Measurements from ENCODE around the gene RPAIN. TPM values are rescaled to one million over a fixed set of nuclear protein-coding genes. Genes with fewer than 3 reads are reported as not detected.

The RPAIN gene
- total RNA-seq, 2 donors from 2014 or later: 69.3 to 87.8 TPM

DNA sequence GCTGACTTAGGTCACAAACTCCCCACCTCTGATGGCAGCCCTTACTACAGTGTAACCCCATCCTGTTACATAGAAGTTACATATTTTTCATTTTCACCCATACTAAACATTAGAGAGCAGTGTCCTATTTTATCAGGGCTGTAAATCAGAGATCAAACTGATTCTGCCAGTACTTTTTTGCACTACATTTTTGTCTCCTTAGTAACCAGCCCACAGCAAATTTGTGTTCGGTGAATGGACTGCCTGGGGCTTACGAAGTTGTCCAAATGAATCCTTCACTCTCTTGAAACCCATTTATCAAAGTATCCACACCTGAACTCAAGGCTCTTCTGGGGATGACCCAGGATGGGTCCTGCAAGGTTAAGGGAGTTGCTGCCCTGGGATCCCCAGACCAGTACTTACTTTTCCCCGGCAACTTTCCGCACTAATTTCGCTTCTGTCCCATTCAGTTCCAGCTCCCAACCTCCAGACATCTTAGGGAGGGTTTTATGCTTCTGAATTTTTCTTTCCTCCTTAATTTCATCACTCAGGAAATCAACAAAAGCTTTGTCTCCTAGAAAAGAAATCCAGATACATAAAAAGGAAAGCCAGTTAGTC lies 17.8 kb downstream of the RPAIN start:
- Histone ChIP-seq H3K9ac (ENCODE audit: extremely low read depth, low read length, poor library complexity, severe bottlenecking) (peak overlapping the region; percentile 85), H3K27ac (ENCODE audit: low read depth, low read length) (no peak overlapping the region), H3K4me3 (ENCODE audit: low read length) (peak overlapping the region; percentile 99), H3K27me3 (ENCODE audit: control insufficient read depth, insufficient read depth, low read length, poor library complexity, severe bottlenecking) (no peaks in the 10 kb centered on the region), H3K36me3 (ENCODE audit: control insufficient read depth, insufficient read depth, low read length) (peaks cover 50% of the 10 kb centered on the region), H3K9me3 (ENCODE audit: control insufficient read depth, low read length) (no peaks in the 10 kb centered on the region), H3K4me1 (ENCODE audit: control insufficient read depth, insufficient read depth, low read length) (no peaks in the 10 kb centered on the region)
- Mint-ChIP-seq H3K4me3 (peak overlapping the region; percentile 73), H3K9me3 (no peaks in the 10 kb centered on the region), H3K36me3 (ENCODE audit: low read depth) (peaks cover 44% of the 10 kb centered on the region), H3K27me3 (ENCODE audit: insufficient read depth) (no peaks in the 10 kb centered on the region), H3K4me1 (peaks cover 12% of the 10 kb centered on the region), H3K27ac (peak overlapping the region; percentile 79)
- no peak for TF ChIP-seq CTCF (conservative IDR thresholded peaks at IDR 0.05)
- DNase-seq: no peak
- 54 to 66% methylated on average over 4 to 5 of the region's 5 CpGs for WGBS, 2 experiments (ENCODE audit: insufficient coverage in 1 of 2, insufficient read length in 1 of 2)

GRCh38 chr17:5438716-5439445 lies 18.9 kb downstream of the RPAIN start, which contains the start of gene C1QBP:
Gene C1QBP, minus strand, starts transcription at chr17:5439155. Its CDS starts 82 bp downstream, at chr17:5439073.
- Histone ChIP-seq H3K4me1 (ENCODE audit: control insufficient read depth, insufficient read depth, low read length) (no peaks in the 10 kb centered on the region), H3K9ac (ENCODE audit: extremely low read depth, low read length, poor library complexity, severe bottlenecking) (peak within 1 kb of the TSS; percentile 85), H3K4me3 (ENCODE audit: low read length) (peak within 1 kb of the TSS; percentile 99), H3K27ac (ENCODE audit: low read depth, low read length) (peak within 1 kb of the TSS; percentile 52), H3K27me3 (ENCODE audit: control insufficient read depth, insufficient read depth, low read length, poor library complexity, severe bottlenecking) (no peaks in the 10 kb centered on the region), H3K36me3 (ENCODE audit: control insufficient read depth, insufficient read depth, low read length) (peaks cover 48% of the 10 kb centered on the region), H3K9me3 (ENCODE audit: control insufficient read depth, low read length) (no peaks in the 10 kb centered on the region)
- TF ChIP-seq CTCF (conservative IDR thresholded peaks at IDR 0.05): peak; percentile 99
- H3K9me3 Mint-ChIP-seq: no peaks in the 10 kb centered on the region
- peak within 1 kb of the TSS; percentile 73 for H3K4me3 Mint-ChIP-seq
- DNase-seq: peak; percentile 99
- 0% methylated on average over 25 to 75 of the region's 75 CpGs for WGBS, 2 experiments (ENCODE audit: insufficient coverage in 1 of 2, insufficient read length in 1 of 2)
- H3K36me3 Mint-ChIP-seq (ENCODE audit: low read depth): peaks cover 41% of the 10 kb centered on the region
- H3K27me3 Mint-ChIP-seq (ENCODE audit: insufficient read depth): no peaks in the 10 kb centered on the region
- H3K4me1 Mint-ChIP-seq: peaks cover 12% of the 10 kb centered on the region
- peak within 1 kb of the TSS; percentile 79 for H3K27ac Mint-ChIP-seq

DNA sequence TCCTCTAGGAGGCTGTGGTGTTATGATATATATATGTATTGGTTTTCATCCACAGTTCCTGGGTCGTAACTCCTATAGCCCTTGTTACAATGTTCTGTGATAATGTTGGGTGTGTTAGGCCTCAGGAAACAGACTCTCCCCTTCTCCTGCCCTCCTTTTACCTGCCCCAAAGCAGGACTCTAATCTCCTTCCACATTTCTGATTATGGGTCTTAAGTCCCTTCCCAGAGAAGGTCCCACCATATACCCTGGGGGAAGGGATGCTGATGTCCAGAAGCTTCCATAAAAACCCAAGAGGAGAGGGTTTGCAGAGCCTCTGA lies 19.4 kb downstream of the RPAIN start:
- Mint-ChIP-seq H3K27ac (peak overlapping the region; percentile 28), H3K4me3 (peak overlapping the region; percentile 73), H3K27me3 (ENCODE audit: insufficient read depth) (no peaks in the 10 kb centered on the region), H3K36me3 (ENCODE audit: low read depth) (peaks cover 42% of the 10 kb centered on the region), H3K4me1 (peaks cover 12% of the 10 kb centered on the region), H3K9me3 (no peaks in the 10 kb centered on the region)
- Histone ChIP-seq H3K9me3 (ENCODE audit: control insufficient read depth, low read length) (no peaks in the 10 kb centered on the region), H3K36me3 (ENCODE audit: control insufficient read depth, insufficient read depth, low read length) (peaks cover 49% of the 10 kb centered on the region), H3K4me3 (ENCODE audit: low read length) (peak overlapping the region; percentile 99), H3K4me1 (ENCODE audit: control insufficient read depth, insufficient read depth, low read length) (no peaks in the 10 kb centered on the region), H3K27ac (ENCODE audit: low read depth, low read length) (peak overlapping the region; percentile 52), H3K27me3 (ENCODE audit: control insufficient read depth, insufficient read depth, low read length, poor library complexity, severe bottlenecking) (no peaks in the 10 kb centered on the region), H3K9ac (ENCODE audit: extremely low read depth, low read length, poor library complexity, severe bottlenecking) (no peak overlapping the region)
- no peak for DNase-seq
- WGBS, 2 experiments (ENCODE audit: insufficient coverage in 1 of 2, insufficient read length in 1 of 2): no CpG with 5 or more reads among the region's 1 CpG
- TF ChIP-seq CTCF (conservative IDR thresholded peaks at IDR 0.05): peak; percentile 64

Measured in endodermal cell (in vitro differentiated cells).